ENCODE measurements around the gene KLHL17. TPM values are rescaled to one million over a fixed set of nuclear protein-coding genes. Genes with fewer than 3 reads are reported as not detected.

KLHL17 gene
- total and polyA plus RNA-seq, 9 of the 15 experiments (the other 6 are each of a cell fraction or from before 2014, with no cell fraction given) = 0.14 to 84.8 (median 13.0) TPM

GRCh38 chr1:951364-951763, 9.0 kb upstream of the KLHL17 start (continued):
- TF ChIP-seq, protein P1, sequence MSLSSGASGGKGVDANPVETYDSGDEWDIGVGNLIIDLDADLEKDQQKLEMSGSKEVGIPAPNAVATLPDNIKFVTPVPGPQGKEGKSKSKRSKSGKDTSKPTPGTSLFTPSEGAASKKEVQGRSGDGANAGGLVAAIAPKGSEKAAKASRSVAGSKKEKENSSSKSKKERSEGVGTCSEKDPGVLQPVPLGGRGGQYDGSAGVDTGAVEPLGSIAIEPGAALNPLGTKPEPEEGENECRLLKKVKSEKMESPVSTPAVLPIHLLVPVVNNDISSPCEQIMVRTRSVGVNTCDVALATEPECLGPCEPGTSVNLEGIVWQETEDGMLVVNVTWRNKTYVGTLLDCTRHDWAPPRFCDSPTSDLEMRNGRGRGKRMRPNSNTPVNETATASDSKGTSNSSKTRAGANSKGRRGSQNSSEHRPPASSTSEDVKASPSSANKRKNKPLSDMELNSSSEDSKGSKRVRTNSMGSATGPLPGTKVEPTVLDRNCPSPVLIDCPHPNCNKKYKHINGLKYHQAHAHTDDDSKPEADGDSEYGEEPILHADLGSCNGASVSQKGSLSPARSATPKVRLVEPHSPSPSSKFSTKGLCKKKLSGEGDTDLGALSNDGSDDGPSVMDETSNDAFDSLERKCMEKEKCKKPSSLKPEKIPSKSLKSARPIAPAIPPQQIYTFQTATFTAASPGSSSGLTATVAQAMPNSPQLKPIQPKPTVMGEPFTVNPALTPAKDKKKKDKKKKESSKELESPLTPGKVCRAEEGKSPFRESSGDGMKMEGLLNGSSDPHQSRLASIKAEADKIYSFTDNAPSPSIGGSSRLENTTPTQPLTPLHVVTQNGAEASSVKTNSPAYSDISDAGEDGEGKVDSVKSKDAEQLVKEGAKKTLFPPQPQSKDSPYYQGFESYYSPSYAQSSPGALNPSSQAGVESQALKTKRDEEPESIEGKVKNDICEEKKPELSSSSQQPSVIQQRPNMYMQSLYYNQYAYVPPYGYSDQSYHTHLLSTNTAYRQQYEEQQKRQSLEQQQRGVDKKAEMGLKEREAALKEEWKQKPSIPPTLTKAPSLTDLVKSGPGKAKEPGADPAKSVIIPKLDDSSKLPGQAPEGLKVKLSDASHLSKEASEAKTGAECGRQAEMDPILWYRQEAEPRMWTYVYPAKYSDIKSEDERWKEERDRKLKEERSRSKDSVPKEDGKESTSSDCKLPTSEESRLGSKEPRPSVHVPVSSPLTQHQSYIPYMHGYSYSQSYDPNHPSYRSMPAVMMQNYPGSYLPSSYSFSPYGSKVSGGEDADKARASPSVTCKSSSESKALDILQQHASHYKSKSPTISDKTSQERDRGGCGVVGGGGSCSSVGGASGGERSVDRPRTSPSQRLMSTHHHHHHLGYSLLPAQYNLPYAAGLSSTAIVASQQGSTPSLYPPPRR (CRISPR knock-in tag; IDR thresholded peaks at IDR 0.05; ENCODE audit: borderline replicate concordance) = no peak
- TF ChIP-seq MCM3 (IDR thresholded peaks at IDR 0.05) (no peak), PHF20 (IDR thresholded peaks at IDR 0.05; ENCODE audit: partially characterized antibody) (no peak), ZNF740 (CRISPR knock-in tag; IDR thresholded peaks at IDR 0.05) (no peak), ZNF740 (tag; IDR thresholded peaks at IDR 0.05) (no peak)
- TF ChIP-seq, protein P2, sequence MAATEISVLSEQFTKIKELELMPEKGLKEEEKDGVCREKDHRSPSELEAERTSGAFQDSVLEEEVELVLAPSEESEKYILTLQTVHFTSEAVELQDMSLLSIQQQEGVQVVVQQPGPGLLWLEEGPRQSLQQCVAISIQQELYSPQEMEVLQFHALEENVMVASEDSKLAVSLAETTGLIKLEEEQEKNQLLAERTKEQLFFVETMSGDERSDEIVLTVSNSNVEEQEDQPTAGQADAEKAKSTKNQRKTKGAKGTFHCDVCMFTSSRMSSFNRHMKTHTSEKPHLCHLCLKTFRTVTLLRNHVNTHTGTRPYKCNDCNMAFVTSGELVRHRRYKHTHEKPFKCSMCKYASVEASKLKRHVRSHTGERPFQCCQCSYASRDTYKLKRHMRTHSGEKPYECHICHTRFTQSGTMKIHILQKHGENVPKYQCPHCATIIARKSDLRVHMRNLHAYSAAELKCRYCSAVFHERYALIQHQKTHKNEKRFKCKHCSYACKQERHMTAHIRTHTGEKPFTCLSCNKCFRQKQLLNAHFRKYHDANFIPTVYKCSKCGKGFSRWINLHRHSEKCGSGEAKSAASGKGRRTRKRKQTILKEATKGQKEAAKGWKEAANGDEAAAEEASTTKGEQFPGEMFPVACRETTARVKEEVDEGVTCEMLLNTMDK (IDR thresholded peaks at IDR 0.05; ENCODE audit: borderline replicate concordance, insufficient read depth, low read depth, low read length, poor library complexity, severe bottlenecking) = peak; percentile 10
- TF ChIP-seq, protein P3, sequence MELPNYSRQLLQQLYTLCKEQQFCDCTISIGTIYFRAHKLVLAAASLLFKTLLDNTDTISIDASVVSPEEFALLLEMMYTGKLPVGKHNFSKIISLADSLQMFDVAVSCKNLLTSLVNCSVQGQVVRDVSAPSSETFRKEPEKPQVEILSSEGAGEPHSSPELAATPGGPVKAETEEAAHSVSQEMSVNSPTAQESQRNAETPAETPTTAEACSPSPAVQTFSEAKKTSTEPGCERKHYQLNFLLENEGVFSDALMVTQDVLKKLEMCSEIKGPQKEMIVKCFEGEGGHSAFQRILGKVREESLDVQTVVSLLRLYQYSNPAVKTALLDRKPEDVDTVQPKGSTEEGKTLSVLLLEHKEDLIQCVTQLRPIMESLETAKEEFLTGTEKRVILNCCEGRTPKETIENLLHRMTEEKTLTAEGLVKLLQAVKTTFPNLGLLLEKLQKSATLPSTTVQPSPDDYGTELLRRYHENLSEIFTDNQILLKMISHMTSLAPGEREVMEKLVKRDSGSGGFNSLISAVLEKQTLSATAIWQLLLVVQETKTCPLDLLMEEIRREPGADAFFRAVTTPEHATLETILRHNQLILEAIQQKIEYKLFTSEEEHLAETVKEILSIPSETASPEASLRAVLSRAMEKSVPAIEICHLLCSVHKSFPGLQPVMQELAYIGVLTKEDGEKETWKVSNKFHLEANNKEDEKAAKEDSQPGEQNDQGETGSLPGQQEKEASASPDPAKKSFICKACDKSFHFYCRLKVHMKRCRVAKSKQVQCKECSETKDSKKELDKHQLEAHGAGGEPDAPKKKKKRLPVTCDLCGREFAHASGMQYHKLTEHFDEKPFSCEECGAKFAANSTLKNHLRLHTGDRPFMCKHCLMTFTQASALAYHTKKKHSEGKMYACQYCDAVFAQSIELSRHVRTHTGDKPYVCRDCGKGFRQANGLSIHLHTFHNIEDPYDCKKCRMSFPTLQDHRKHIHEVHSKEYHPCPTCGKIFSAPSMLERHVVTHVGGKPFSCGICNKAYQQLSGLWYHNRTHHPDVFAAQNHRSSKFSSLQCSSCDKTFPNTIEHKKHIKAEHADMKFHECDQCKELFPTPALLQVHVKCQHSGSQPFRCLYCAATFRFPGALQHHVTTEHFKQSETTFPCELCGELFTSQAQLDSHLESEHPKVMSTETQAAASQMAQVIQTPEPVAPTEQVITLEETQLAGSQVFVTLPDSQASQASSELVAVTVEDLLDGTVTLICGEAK (IDR thresholded peaks at IDR 0.05) = no peak
- TF ChIP-seq, protein P3 (CRISPR knock-in tag; IDR thresholded peaks at IDR 0.05) = no peak
